22Rv1 (cell line): Measurements from ENCODE around the gene AGAP1.

Experiments
- H3K27ac ChIP-seq: fragments of 450-650 bp; 2 replicates; pipeline ENCODE4 v1.5.1; 2017
- CTCF ChIP-seq: fragments of 450-650 bp; IDR thresholded peaks from 2 replicates; pipeline ENCODE4 v1.5.1; 2017; ENCODE audit warnings: mild to moderate bottlenecking
- ZFX ChIP-seq: fragments of 450-650 bp; IDR thresholded peaks from 2 replicates; pipeline ENCODE4 v1.6.1; 2017; ENCODE audit warnings: antibody characterized with exemption, borderline replicate concordance

AGAP1 gene

GRCh38 chr2:236063994-236064393, 570.2 kb downstream of the AGAP1 start:
- TF ChIP-seq CTCF (no peak), ZFX (no peak)
- H3K27ac ChIP-seq = no peak overlapping the region

- TF ChIP-seq ZFX (no peak), CTCF (no peak)
- no peak overlapping the region for H3K27ac ChIP-seq
Observed at GRCh38 chr2:236065314-236066160, 571.7 kb downstream of the AGAP1 start.

- no peak for TF ChIP-seq ZFX
- no peak for TF ChIP-seq CTCF
- H3K27ac ChIP-seq = no peak overlapping the region
Observed at GRCh38 chr2:236070236-236070635, 576.4 kb downstream of the AGAP1 start.

- TF ChIP-seq CTCF (no peak), ZFX (no peak)
Observed at GRCh38 chr2:236073246-236073645, 579.4 kb downstream of the AGAP1 start.

GRCh38 chr2:236073867-236074655, 580.2 kb downstream of the AGAP1 start:
- H3K27ac ChIP-seq = no peak overlapping the region
- no peak for TF ChIP-seq CTCF
- TF ChIP-seq ZFX = no peak

More at GRCh38 chr2:236073246-236073645, 579.4 kb downstream of the AGAP1 start:
- no peak overlapping the region for H3K27ac ChIP-seq

- no peak overlapping the region for H3K27ac ChIP-seq
- no peak for TF ChIP-seq CTCF
- TF ChIP-seq ZFX = no peak
Observed at GRCh38 chr2:236075802-236076201, 582.0 kb downstream of the AGAP1 start.
